Trophoblast cell (in vitro differentiated cells and primary cell): ENCODE measurements around the gene ASTN2.
"Not testable (repeated sequence)": the region's sequence is repeated elsewhere in the genome, so short reads cannot be mapped to it uniquely, and the experiment has no call there.

Experiments
- DNase-seq, 2 donors: peaks; one replicate each; pipeline ENCODE4 v3.0.0-alpha.2; 2016
- H2AFZ ChIP-seq: 2 replicates; pipeline ENCODE4 v1.6.1; 2013; ENCODE audit warnings: low read length, moderate library complexity, mild to moderate bottlenecking; ENCODE audit not compliant: insufficient read depth, poor library complexity
- H2AK5ac ChIP-seq: 2 replicates; pipeline ENCODE4 v1.6.1; 2013; ENCODE audit warnings: mild to moderate bottlenecking, low read length
- H2BK120ac ChIP-seq: 2 replicates; pipeline ENCODE4 v1.6.1; 2013; ENCODE audit warnings: low read length, mild to moderate bottlenecking, moderate library complexity; ENCODE audit not compliant: insufficient read depth, poor library complexity
- H2BK12ac ChIP-seq: 2 replicates; pipeline ENCODE4 v1.6.1; 2013; ENCODE audit warnings: mild to moderate bottlenecking, low read length, moderate library complexity
- H2BK5ac ChIP-seq: 2 replicates; pipeline ENCODE4 v1.6.1; 2013; ENCODE audit warnings: low read length, low read depth, moderate library complexity, mild to moderate bottlenecking; ENCODE audit not compliant: poor library complexity
- H3K14ac ChIP-seq: 2 replicates; pipeline ENCODE4 v1.6.1; 2013; ENCODE audit warnings: mild to moderate bottlenecking, low read length
- H3K18ac ChIP-seq: 2 replicates; pipeline ENCODE4 v1.6.1; 2013; ENCODE audit warnings: mild to moderate bottlenecking, low read length
- H3K23ac ChIP-seq: 2 replicates; pipeline ENCODE4 v1.6.1; 2013; ENCODE audit warnings: low read length
- H3K27ac ChIP-seq: 2 replicates; pipeline ENCODE4 v1.5.1; 2013; ENCODE audit warnings: low read depth, mild to moderate bottlenecking, inconsistent platforms, low read length, moderate library complexity
- H3K27me3 ChIP-seq: 2 replicates; pipeline ENCODE4 v1.6.1; 2013; ENCODE audit warnings: inconsistent platforms, mild to moderate bottlenecking, low read length, moderate library complexity; ENCODE audit not compliant: insufficient read depth
- H3K36me3 ChIP-seq, 2 experiments: 1 replicate in 1 of 2; 2 replicates in 1 of 2; pipeline ENCODE4 v1.6.1; 2013; ENCODE audit warnings: low read length in 2 of 2, mild to moderate bottlenecking in 2 of 2, moderate library complexity in 1 of 2; ENCODE audit not compliant: insufficient read depth in 2 of 2, control insufficient read depth in 1 of 2
- H3K4ac ChIP-seq: 2 replicates; pipeline ENCODE4 v1.6.1; 2013; ENCODE audit warnings: low read depth, mild to moderate bottlenecking, low read length, moderate library complexity
- H3K4me1 ChIP-seq, 2 experiments: 1 replicate in 1 of 2; 2 replicates in 1 of 2; pipeline ENCODE4 v1.6.1; 2013; ENCODE audit warnings: low read length in 2 of 2, mild to moderate bottlenecking in 2 of 2, moderate library complexity in 1 of 2; ENCODE audit not compliant: insufficient read depth in 2 of 2, control insufficient read depth in 1 of 2
- H3K4me2 ChIP-seq: 2 replicates; pipeline ENCODE4 v1.6.1; 2013; ENCODE audit warnings: inconsistent platforms, mild to moderate bottlenecking, low read length, moderate library complexity
- H3K4me3 ChIP-seq: 2 replicates; pipeline ENCODE4 v1.5.1; 2013; ENCODE audit warnings: mild to moderate bottlenecking, low read depth, low read length, inconsistent platforms
- H3K79me1 ChIP-seq: one replicate; pipeline ENCODE4 v1.6.1; 2013; ENCODE audit warnings: low read length
- H3K79me2 ChIP-seq: 2 replicates; pipeline ENCODE4 v1.6.1; 2013; ENCODE audit warnings: low read length, mild to moderate bottlenecking; ENCODE audit not compliant: control insufficient read depth, insufficient read depth, poor library complexity
- H3K9ac ChIP-seq: 2 replicates; pipeline ENCODE4 v1.6.1; 2013; ENCODE audit warnings: mild to moderate bottlenecking, low read length
- H3K9me3 ChIP-seq: 2 replicates; pipeline ENCODE4 v1.6.1; 2013; ENCODE audit warnings: low read depth, mild to moderate bottlenecking, control low read depth, inconsistent platforms, low read length; ENCODE audit not compliant: insufficient read depth
- H4K12ac ChIP-seq: 2 replicates; pipeline ENCODE4 v1.6.1; 2013; ENCODE audit warnings: low read depth, mild to moderate bottlenecking, low read length, moderate library complexity
- H4K8ac ChIP-seq: 2 replicates; pipeline ENCODE4 v1.6.1; 2013; ENCODE audit warnings: low read depth, mild to moderate bottlenecking, low read length, moderate library complexity
- H4K91ac ChIP-seq: one replicate; pipeline ENCODE4 v1.6.1; 2013; ENCODE audit warnings: low read depth, mild to moderate bottlenecking, low read length, moderate library complexity
- WGBS: extraction: QIAGEN DNeasy Blood & Tissue Kit; methylation state at CpG from one replicate; pipeline ENCODE4 v1.1.7; 2013; ENCODE audit warnings: missing lambda C conversion rate; ENCODE audit not compliant: insufficient read length, insufficient coverage; ENCODE audit errors: extremely low coverage; 5-methylcytosine and 5-hydroxymethylcytosine counted together

Gene ASTN2

DNA sequence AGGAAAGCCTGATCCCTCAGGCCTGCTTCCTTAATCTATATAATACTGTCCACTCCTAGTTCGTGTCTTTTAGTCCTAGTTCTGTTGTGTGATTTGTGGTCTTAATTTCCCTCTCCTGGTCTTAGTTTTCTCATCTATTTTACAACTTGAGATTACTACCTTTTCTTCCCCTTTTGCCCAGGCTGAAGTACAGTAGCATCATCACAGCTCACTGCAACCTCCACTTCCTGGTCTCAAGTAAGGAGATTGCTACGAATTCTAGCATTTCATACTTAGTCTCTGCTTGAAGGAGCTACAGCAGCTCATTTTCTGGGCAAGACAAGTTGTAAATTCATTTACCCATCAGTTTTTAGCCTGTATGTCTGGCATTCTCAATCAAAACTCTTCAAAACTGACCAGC is 722.2 kb downstream of the ASTN2 start:
- Histone ChIP-seq H2AK5ac (no peak overlapping the region), H4K12ac (no peak overlapping the region), H3K79me1 (no peaks in the 10 kb centered on the region), H3K4me3 (no peak overlapping the region), H3K27ac (no peak overlapping the region), H2BK5ac (no peak overlapping the region), H3K9me3 (no peaks in the 10 kb centered on the region), H2BK120ac (no peak overlapping the region), H3K27me3 (no peaks in the 10 kb centered on the region), H3K4me1 (peaks cover 4 to 6% of the 10 kb centered on the region in 2 experiments), H3K14ac (no peak overlapping the region), H3K9ac (no peak overlapping the region), H2AFZ (no peak overlapping the region), H3K18ac (no peak overlapping the region), H3K23ac (no peak overlapping the region), H3K36me3 (peaks cover 1% of the 10 kb centered on the region in 2 experiments), H3K4ac (no peak overlapping the region), H4K8ac (no peak overlapping the region), H3K4me2 (no peak overlapping the region), H4K91ac (no peak overlapping the region), H3K79me2 (peaks cover 4% of the 10 kb centered on the region), H2BK12ac (no peak overlapping the region)
- WGBS: no CpG with 5 or more reads among the region's 2 CpGs
- no peak for DNase-seq

- no peak overlapping the region for H2BK12ac ChIP-seq
- peaks cover 6 to 10% of the 10 kb centered on the region in 2 experiments for H3K4me1 ChIP-seq
- no peak overlapping the region for H3K4ac ChIP-seq
- H3K23ac ChIP-seq: no peak overlapping the region
- no peak overlapping the region for H4K8ac ChIP-seq
- DNase-seq: no peak
- H3K27me3 ChIP-seq: no peaks in the 10 kb centered on the region
- H3K79me1 ChIP-seq: peaks cover 2% of the 10 kb centered on the region
- H2AK5ac ChIP-seq: no peak overlapping the region
- no peak overlapping the region for H3K4me2 ChIP-seq
- H4K91ac ChIP-seq: no peak overlapping the region
- no peak overlapping the region for H2AFZ ChIP-seq
- no peak overlapping the region for H3K9ac ChIP-seq
- H3K14ac ChIP-seq: no peak overlapping the region
- no peak overlapping the region for H2BK120ac ChIP-seq
- no CpG with 5 or more reads among the region's 3 CpGs for WGBS
- H4K12ac ChIP-seq: no peak overlapping the region
- H3K4me3 ChIP-seq: no peak overlapping the region
- H3K36me3 ChIP-seq: no peaks in the 10 kb centered on the region
- no peak overlapping the region for H2BK5ac ChIP-seq
- no peaks in the 10 kb centered on the region for H3K9me3 ChIP-seq
- H3K79me2 ChIP-seq: peaks cover 6% of the 10 kb centered on the region
- no peak overlapping the region for H3K18ac ChIP-seq
- no peak overlapping the region for H3K27ac ChIP-seq
Measured at GRCh38 chr9:116691607-116692006, 723.2 kb downstream of the ASTN2 start.

- H2BK5ac ChIP-seq, H3K4me2 ChIP-seq: not testable (repeated sequence)
Measured at GRCh38 chr9:116690805-116691204, 724.1 kb downstream of the ASTN2 start.

GRCh38 chr9:116689486-116690032 is 725.3 kb downstream of the ASTN2 start:
- no peak overlapping the region for H2BK5ac ChIP-seq

More at GRCh38 chr9:116690805-116691204, 724.1 kb downstream of the ASTN2 start:
- H3K9ac ChIP-seq, DNase-seq, H4K8ac ChIP-seq, H2AK5ac ChIP-seq, H3K4me3 ChIP-seq, H3K18ac ChIP-seq, H2BK120ac ChIP-seq, H3K79me2 ChIP-seq, H4K12ac ChIP-seq, H3K9me3 ChIP-seq, H3K36me3 ChIP-seq, H3K23ac ChIP-seq, H3K14ac ChIP-seq, H2AFZ ChIP-seq, H4K91ac ChIP-seq, H3K27ac ChIP-seq, H3K27me3 ChIP-seq, H3K79me1 ChIP-seq, H3K4ac ChIP-seq, H2BK12ac ChIP-seq: not testable (repeated sequence)
- H3K4me1 ChIP-seq: peaks cover 9 to 13% of the 10 kb centered on the region in 2 experiments

More at GRCh38 chr9:116689486-116690032, 725.3 kb downstream of the ASTN2 start:
- WGBS: no CpG with 5 or more reads among the region's 3 CpGs
- Histone ChIP-seq H4K91ac (no peak overlapping the region), H2AFZ (no peak overlapping the region), H3K23ac (no peak overlapping the region), H3K79me1 (peaks cover 2% of the 10 kb centered on the region), H2BK120ac (no peak overlapping the region), H3K18ac (no peak overlapping the region), H3K36me3 (no peaks in the 10 kb centered on the region), H3K4ac (no peak overlapping the region), H3K4me2 (no peak overlapping the region), H3K9me3 (no peaks in the 10 kb centered on the region), H2BK12ac (no peak overlapping the region), H3K9ac (no peak overlapping the region), H3K14ac (no peak overlapping the region), H2AK5ac (no peak overlapping the region), H4K8ac (no peak overlapping the region), H3K79me2 (peaks cover 6% of the 10 kb centered on the region), H3K4me1 (peaks cover 9 to 13% of the 10 kb centered on the region in 2 experiments), H3K4me3 (no peak overlapping the region), H3K27ac (no peak overlapping the region), H3K27me3 (no peaks in the 10 kb centered on the region), H4K12ac (no peak overlapping the region)
- no peak for DNase-seq
